Upper lobe of right lung (tissue), 1 donor: ENCODE results near the gene OR1N1. TPM values are rescaled to one million over a fixed set of nuclear protein-coding genes. Genes with fewer than 3 reads are reported as not detected.

Experiments used
- ATAC-seq: fragments of 200-7000 bp; cut with Tn5 transposase; one replicate; pipeline ENCODE4 v1.9.1; 2020; ENCODE audit warnings: mild to moderate bottlenecking, moderate library complexity
- DNase-seq: peaks from one replicate; pipeline ENCODE4 v3.0.0-alpha.2; 2020
- H3K27ac ChIP-seq: fragments of 200-600 bp; one replicate; pipeline ENCODE4 v1.8.0; 2022
- H3K27me3 ChIP-seq: fragments of 200-600 bp; one replicate; pipeline ENCODE4 v1.8.0; 2022; ENCODE audit warnings: mild to moderate bottlenecking
- H3K36me3 ChIP-seq: fragments of 200-600 bp; one replicate; pipeline ENCODE4 v1.8.0; 2022
- H3K4me1 ChIP-seq: fragments of 200-600 bp; one replicate; pipeline ENCODE4 v1.8.0; 2022
- H3K4me3 ChIP-seq: fragments of 200-600 bp; one replicate; pipeline ENCODE4 v1.8.0; 2022; ENCODE audit warnings: mild to moderate bottlenecking
- H3K9me3 ChIP-seq: fragments of 200-600 bp; one replicate; pipeline ENCODE4 v1.8.0; 2022
- intact Hi-C: fragments of 100-400 bp; cut with DNase I; formaldehyde crosslinking; loops from one replicate; pipeline ENCODE4 v1.11.0; 2022
- total RNA-seq: library from RNA; stranded (reverse); fragmentation: NEBNext Ultra II Directional; extraction: Animal tissue kit (Norgen Biotek cat#: 25700); gene quantifications from one replicate; pipeline ENCODE4 v1.2.1, GENCODE V29; 2021
- TF ChIP-seq, protein P1 (sequence below): fragments of 200-600 bp; IDR thresholded peaks from one replicate; pipeline ENCODE4 v1.8.0; 2022; ENCODE audit warnings: antibody characterized with exemption
- donor health status: DM: no; HTN: yes; CAD: no; lungs with severe emphysema.

OR1N1 gene
- total RNA-seq, 1 donor from 2014 or later: not detected

DNA sequence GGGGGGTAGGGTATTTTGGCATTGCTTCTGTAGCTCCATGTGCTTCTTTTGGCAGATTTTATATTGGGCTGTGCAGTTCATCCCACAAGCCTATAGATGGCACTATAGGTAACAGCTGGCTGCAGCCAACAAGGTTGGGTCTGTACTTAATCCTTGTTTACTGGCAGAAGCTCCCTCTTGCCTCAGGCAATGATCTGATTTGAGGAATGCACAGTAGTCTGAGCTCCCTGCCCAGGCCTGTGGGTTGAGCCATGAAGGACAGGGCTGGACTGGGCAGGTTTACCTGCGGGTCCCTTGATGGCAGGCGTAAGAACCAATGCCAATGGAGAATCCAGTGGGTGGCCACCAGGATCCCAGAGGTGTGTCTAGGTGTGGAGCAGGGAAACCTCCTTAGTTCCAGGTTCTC, 28.2 kb downstream of the OR1N1 start:
- H3K4me1 ChIP-seq: no peaks in the 10 kb centered on the region
- H3K27me3 ChIP-seq: no peaks in the 10 kb centered on the region
- peak; percentile 87 for ATAC-seq
- H3K36me3 ChIP-seq: no peaks in the 10 kb centered on the region
- intact Hi-C loops: no loop called here
- no peak overlapping the region for H3K4me3 ChIP-seq
- H3K9me3 ChIP-seq: no peaks in the 10 kb centered on the region
- TF ChIP-seq, protein P1, sequence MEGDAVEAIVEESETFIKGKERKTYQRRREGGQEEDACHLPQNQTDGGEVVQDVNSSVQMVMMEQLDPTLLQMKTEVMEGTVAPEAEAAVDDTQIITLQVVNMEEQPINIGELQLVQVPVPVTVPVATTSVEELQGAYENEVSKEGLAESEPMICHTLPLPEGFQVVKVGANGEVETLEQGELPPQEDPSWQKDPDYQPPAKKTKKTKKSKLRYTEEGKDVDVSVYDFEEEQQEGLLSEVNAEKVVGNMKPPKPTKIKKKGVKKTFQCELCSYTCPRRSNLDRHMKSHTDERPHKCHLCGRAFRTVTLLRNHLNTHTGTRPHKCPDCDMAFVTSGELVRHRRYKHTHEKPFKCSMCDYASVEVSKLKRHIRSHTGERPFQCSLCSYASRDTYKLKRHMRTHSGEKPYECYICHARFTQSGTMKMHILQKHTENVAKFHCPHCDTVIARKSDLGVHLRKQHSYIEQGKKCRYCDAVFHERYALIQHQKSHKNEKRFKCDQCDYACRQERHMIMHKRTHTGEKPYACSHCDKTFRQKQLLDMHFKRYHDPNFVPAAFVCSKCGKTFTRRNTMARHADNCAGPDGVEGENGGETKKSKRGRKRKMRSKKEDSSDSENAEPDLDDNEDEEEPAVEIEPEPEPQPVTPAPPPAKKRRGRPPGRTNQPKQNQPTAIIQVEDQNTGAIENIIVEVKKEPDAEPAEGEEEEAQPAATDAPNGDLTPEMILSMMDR: peak; percentile 78
- H3K27ac ChIP-seq: no peak overlapping the region
- no peak for DNase-seq

- no peaks in the 10 kb centered on the region for H3K4me1 ChIP-seq
- DNase-seq (no peak), ATAC-seq (no peak)
- no peaks in the 10 kb centered on the region for H3K27me3 ChIP-seq
- H3K9me3 ChIP-seq: no peaks in the 10 kb centered on the region
- TF ChIP-seq, protein P1: no peak
- H3K4me3 ChIP-seq: no peak overlapping the region
- intact Hi-C loops: no loop called here
- no peak overlapping the region for H3K27ac ChIP-seq
- H3K36me3 ChIP-seq: no peaks in the 10 kb centered on the region
Measured at GRCh38 chr9:122479062-122479461, 48.0 kb downstream of the OR1N1 start.

DNA sequence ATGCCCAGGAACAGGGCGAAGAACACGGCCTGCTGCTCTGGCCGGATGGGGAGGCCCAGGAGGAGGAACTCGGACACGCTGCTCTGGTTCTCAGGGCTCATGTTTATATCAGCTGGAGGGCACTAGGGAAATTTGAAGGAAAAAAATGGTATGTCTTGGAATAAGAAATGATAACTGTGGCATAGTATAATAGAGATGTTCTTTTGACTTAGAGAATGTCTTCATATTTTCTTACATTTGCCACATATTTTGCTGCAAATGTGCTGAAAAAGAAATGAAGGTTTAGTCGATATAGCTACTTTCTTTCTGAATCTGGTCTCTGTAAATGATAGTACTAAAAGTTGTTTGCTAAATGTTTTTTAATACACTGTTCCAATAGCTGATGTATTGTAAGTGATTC, 49.3 kb downstream of the OR1N1 start, which contains the start of gene OR1J1:
Gene OR1J1, minus strand, starts transcription at position 101 of the 400 bp plus-strand sequence. Its CDS starts 0 bp downstream, at position 101.
- no peak for DNase-seq
- no peaks in the 10 kb centered on the region for H3K4me1 ChIP-seq
- H3K27ac ChIP-seq: no peak within 1 kb of the TSS
- H3K36me3 ChIP-seq: no peaks in the 10 kb centered on the region
- H3K4me3 ChIP-seq: no peak within 1 kb of the TSS
- H3K27me3 ChIP-seq: no peaks in the 10 kb centered on the region
- ATAC-seq: no peak
- TF ChIP-seq, protein P1: no peak
- intact Hi-C loops: no loop called here
- no peaks in the 10 kb centered on the region for H3K9me3 ChIP-seq

DNA sequence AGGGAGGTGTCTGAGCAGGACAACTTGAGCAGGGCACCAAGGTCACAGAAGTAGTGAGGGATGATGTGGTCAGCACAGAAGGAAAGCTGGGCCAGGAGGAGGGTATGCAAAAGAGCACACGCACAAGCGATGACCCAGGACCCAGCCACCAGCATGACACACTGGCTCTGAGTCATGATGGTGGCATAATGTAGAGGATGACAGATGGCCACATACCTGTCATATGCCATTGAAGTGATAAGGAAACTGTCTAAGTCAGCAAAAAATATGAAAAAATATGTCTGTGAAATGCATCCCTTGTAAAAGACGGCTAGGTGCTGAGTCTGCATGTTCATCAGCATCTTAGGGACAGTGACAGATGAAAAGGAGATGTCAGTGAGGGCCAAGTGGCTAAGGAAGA, 49.7 kb downstream of the OR1N1 start:
- Histone ChIP-seq H3K27ac (no peak overlapping the region), H3K27me3 (no peaks in the 10 kb centered on the region), H3K4me1 (no peaks in the 10 kb centered on the region), H3K9me3 (no peaks in the 10 kb centered on the region), H3K36me3 (no peaks in the 10 kb centered on the region), H3K4me3 (no peak overlapping the region)
- ATAC-seq (no peak), DNase-seq (no peak)
- TF ChIP-seq, protein P1: no peak
- intact Hi-C loops: no loop called here

Other genes starting within 250 kb of the OR1N1 start
- gene PTGS1, start 156.3 kb downstream of the OR1N1 start, total RNA-seq: 16.4 TPM
- not detected for gene OR1J1, start 49.4 kb downstream of the OR1N1 start, total RNA-seq
- gene OR1J2, start 16.5 kb downstream of the OR1N1 start, total RNA-seq: not detected
- not detected for gene OR1J4, start 8.2 kb downstream of the OR1N1 start, total RNA-seq
- gene OR1N2, start 25.8 kb upstream of the OR1N1 start, total RNA-seq: not detected
- gene OR1L8, start 56.1 kb upstream of the OR1N1 start, total RNA-seq: not detected
- gene OR1Q1, start 87.4 kb upstream of the OR1N1 start, total RNA-seq: not detected
- gene OR1B1, start 130.3 kb upstream of the OR1N1 start, total RNA-seq: not detected
- not detected for gene OR1L1, start 134.4 kb upstream of the OR1N1 start, total RNA-seq
- gene OR1L3, start 147.8 kb upstream of the OR1N1 start, total RNA-seq: not detected
- gene OR1L4, start 196.7 kb upstream of the OR1N1 start, total RNA-seq: not detected
- gene OR1L6, start 215.0 kb upstream of the OR1N1 start, total RNA-seq: not detected